GM15510 (cell line): ENCODE data around the gene SMKR1.
A peak's percentile ranks its signal among the peaks of the same experiment; 100 is the strongest.

Experiments used
- POLR2A ChIP-seq: IDR thresholded peaks from 3 replicates; pipeline ENCODE4 v1.6.1; 2011; ENCODE audit warnings: borderline replicate concordance; ENCODE audit not compliant: insufficient read length; ENCODE audit errors: extremely low read depth

The SMKR1 gene

DNA sequence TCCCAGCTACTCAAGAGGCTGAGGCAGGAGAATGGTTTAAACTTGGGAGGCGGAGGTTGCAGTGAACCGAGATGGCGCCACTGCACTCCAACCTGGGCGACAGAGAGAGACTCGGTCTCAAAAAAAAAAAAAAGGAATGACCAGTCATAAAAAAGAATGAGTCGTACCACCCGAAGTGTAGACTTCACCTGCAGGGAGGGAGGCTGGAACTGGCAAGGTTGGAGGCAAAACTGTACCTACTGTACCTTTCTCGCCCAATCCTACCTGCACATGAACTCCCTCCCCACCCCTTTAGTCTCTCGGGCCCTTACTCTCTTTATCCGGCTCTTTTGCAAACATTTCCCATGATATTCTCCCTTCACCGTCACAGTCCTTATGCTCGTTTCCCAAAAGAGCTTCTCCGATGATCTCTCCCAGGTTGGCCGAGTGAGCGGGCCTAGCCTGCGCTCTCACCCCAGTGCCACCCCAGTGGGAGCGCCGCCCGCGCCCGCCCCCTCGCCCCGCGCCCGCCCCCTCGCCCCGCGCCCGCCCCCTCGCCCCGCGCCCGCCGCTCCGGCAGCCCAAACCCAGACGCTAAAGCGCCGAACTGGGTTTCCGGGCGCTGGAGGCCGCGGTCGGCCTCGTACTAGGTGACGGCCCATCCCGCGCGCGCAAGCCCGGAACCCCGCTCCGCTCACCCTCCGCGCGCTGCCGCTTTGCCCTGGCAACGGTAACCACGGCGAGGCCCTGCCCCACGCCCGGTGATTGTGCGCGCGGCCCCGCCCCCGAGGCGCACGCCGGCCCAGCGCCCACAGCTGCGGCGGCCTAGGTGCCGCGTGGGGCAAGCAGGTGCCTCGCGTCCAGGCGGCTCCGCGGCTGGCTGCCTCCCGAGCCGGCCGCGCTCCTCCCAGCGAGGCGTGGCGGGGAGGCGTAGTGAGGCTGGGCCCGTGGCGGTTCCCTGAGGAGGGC is at the start of gene SMKR1:
SMKR1 (plus strand) TSS at position 772 of the 948 bp plus-strand sequence. CDS start 294 bp downstream, outside the sequence.
- peak; percentile 52 for TF ChIP-seq POLR2A

DNA sequence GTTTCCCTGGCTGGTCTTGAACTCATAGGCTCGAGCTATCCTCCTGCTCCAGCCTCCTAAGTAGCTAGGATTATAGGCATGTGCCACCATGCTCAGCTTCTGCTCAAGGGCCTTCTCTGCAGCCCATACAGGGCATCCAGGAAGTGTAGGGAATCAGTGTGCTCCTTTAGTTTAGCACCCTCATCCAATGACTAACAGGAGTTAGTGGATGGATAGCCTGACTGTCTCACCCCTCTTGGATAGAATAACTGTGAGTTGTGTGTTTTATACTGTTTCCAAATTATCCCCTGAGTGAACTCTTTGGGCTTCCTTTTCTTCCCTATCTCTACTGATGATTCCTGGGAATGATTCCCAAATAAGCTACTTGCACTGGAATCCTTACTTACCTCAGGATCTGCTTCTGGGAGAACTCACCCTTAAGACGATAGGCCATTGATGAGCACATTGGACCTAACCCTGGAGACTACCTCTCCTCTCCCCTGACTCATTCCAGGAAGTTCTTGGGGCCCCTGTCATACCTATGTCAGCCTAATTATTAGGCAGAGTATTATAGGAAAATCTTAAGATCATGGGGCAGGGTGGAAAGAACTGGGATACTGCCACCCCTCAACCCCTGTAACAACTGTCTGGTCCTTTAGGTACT is 49.6 kb upstream of the SMKR1 start:
- no peak for TF ChIP-seq POLR2A

DNA sequence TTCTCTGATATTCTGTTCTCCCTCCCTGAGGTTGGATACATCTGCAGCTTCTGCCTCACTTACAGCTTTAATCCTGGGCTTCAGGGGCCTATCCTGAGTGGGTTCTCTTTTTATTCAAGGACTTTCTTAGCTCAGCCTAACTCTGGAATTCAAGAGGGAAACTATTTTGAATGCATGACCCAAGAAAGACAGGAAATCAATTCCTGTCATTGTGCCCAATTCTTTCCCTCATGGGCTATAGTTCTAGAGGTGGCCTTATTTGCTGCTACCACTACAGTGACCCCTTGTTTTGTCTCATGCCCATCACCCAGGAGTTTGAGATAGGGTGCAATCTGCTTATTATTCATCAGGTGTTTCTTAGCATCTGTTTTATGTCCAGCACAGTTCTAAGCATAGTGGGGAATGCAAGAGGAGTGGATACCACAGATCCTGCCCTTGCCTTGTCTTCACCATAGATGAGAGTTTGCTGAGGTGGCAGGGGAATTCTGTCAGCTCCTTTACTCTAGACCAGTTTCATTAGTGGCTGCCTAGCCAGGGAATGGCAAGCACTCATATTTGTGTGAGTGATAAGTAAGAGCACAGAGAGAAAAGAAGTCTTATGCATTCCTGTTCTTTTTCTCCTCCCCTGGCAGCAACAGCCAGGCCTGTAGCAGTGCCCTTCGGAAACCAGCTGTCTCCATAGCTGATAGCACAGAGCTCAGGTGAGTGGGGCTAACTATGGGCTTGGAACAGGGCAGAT is 48.7 kb upstream of the SMKR1 start:
- no peak for TF ChIP-seq POLR2A

DNA sequence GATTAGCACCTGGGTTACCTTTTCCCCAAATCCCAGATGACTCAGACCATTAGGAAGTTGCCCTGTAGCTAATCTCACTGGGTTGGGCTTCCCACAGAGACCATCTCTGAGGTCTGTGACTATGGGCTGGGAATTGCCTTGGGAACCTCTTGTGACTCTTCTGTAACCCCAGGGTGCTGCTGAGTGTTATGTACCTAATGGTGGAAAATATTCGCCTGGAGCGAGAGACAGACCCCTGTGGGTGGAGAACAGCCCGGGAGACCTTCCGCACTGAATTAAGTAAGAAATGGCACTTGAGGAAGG is 48.1 kb upstream of the SMKR1 start:
- TF ChIP-seq POLR2A, result no peak

DNA sequence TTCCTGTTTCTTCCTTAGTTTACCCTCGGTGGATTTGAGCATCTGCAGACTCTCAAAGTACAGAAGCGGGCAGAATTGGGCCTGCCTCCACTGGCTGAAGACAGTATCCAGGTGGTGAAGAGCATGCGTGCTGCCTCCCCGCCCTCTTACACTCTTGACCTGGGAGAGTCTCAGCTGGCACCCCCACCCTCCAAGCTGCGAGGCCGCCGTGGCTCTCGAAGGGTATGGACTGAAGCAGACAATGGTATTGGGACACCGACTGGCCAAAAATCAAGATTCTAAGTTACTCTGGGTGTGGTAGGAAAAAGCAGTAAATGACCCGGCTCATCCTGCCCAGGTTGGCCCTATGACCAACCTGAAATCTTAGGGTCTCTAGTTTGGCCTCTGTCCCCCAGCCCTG is 45.9 kb upstream of the SMKR1 start:
- no peak for TF ChIP-seq POLR2A

DNA sequence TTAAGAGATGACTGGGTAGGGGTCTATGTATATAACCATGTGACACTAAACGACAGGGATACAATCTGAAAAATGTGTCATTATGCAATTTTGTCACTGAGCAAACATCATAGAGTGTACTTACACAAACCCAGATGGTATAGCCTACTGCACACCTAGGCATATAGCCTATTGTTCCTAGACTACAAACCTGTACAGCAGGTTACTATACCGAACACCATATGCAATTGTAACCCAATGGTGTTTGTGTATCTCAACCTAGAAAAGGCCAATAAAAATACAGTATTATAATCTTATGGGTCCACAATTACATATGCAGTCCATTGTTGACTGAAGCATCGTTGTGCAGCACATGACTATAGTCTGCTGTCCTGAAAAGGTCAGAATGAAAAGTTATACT is 45.2 kb upstream of the SMKR1 start:
- TF ChIP-seq POLR2A, result no peak

DNA sequence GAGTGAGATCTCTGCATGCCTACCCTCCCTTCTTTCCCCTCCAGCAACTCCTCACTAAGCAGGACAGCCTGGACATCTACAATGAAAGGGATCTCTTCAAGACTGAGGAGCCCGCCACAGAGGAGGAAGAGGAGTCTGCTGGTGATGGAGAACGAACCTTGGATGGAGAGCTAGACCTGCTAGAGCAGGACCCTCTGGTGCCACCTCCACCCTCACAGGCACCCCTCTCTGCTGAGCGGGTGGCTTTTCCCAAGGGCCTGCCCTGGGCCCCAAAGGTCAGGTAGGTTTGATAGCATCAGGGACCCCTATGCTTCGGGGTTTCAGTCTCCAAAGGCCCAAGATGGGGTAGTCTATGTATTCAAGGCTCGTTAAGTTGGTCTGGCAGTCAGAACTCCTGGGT is 44.2 kb upstream of the SMKR1 start:
- TF ChIP-seq POLR2A, result no peak

DNA sequence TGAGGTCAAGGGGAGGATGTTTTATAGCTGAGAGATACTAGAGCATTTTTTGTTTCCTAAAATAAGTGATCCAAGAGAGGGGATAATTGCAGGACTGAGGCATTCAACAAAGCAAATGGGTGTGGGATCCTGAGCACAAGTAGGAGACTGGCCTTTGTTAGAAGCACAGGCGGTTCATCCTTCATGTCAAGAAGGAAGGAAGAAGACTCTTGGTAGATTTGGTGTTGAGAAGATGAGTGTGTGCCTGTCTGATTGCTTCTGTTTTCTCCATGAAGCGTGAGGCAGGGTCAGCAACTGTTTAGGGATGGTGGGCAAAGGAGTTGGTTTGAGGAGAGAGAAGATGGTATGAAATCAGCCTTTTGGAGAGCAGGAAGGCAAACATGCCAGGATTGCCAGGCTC is 40.5 kb upstream of the SMKR1 start:
- no peak for TF ChIP-seq POLR2A

DNA sequence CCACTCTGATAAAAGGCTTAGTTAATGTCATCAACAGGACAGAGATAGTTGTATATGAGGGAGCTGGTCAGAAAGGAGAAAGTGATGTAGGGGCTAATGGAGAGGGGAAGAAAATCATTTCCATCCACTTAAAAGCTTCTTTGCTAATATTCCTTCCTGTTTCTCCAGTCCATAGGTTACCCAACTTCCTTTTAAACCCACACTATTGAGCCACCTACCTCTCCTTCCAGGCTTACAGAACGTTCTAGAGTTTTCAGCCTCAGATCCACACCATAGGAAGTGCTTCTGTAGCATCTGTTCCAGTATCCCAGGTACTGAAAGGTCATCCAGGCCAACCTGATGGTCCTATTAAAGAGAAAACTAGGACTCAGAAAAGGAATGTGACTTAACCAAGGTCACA is 39.9 kb upstream of the SMKR1 start:
- TF ChIP-seq POLR2A, result no peak

DNA sequence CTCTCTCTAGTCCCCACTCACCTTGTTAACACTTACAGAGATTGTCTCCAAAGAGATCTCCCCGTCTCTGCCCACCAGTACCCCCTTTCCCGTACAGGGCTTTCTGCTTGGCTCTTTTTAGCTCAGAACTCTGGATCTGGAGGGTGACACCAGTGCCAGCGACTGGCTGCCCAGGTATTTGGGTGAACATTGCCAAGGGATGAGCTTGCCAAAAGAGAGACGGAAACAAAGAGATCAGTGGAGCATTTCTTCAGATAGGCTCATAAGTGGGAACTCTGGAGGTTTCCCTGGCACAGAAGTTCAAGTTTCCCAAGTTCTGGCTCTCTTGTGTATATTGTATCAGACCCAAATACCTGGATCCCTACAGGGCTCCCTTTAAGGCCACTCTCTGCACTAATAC is 38.1 kb upstream of the SMKR1 start:
- no peak for TF ChIP-seq POLR2A

DNA sequence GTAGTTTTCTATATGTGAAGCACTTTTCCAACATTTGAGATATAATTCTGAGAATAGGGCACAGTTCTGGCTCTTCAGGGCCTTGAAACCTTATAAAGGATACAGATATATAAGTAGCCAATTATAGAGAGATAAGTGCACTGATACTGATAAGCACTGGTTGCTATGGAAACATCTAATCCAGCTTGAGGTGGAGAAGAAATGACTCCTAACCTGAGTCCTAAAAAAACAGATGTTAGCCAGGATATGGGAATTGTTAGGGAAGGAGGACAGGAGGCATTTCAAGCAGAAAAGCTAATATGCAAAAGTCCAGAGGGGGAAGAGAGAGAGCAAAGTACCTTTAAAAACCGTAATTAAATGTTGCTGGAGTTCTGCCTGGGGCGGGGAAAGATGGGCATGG is 37.3 kb upstream of the SMKR1 start:
- TF ChIP-seq POLR2A, result no peak

DNA sequence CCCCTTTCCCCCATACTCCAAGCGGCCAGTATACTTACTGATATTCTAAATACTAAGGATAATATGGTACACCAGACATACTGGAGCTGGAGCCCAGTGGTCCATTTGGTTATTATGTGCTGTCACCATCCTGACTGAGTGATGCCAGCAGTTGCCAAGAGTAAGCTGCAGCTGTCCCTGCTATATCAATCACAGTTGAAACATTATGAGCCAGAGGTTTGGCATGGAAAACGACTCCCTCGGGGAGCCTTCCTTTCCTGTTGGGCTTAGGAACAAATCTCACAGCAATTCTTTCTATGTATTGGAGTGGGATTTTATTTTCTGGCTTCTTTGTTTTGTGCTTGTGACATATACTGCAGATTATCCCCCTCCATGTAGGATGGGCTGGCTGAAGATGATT is 35.5 kb upstream of the SMKR1 start:
- no peak for TF ChIP-seq POLR2A

DNA sequence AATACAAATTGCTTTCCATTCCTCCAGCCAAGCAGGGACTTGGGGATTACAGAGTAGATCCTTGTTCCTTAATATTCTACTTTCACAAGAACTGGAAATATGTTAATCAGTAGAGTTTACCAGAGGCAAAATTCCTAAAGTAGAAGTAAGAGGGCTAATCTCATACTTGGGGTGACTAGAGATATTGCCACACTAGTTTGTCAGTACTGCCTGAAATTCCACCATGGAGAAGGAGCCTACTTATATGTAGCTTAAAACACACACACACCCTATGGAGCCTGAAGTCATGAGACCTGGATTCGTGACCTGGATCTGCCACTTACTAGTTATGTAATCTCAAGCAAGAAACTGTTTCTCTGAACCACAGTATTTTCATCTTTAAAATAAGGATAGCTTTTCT is 34.2 kb upstream of the SMKR1 start:
- no peak for TF ChIP-seq POLR2A

DNA sequence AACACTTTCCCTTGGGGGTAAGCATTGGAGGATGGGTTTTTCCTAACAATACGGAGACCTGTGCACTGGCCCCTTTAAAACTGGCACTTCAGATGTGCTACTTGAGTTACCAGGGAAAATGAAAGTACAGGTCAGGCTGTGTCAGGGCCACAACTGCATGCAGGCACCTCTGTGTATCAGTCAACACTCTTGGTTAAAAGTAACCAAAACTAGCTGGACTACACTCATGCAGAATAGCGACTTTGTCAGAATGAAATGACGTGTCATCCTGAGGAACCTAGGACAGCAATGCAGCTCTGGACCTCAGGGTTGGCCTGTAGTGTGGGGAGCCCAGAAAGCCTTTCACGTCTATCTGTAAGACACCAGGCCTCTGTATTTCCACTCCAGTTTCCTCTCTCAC is 33.8 kb upstream of the SMKR1 start:
- no peak for TF ChIP-seq POLR2A

DNA sequence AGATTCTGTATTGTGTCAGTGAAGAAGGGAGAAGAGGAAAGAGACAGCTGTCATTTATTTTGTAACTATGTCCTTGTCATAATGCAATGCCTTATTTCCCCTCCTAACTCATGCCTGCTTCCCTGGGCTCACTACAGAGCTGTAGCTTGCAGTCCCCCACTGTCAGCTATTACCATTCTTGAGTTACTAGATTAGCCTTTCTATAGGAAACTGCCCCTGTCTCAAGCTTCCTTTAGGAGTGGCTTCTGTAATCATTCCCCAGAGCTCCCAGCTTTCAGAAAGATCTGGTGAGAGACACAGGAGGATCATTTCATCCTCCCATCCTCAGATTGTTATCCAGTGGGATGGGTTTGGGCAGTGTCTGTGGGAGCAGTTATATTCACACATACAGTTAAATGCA is 32.4 kb upstream of the SMKR1 start:
- TF ChIP-seq POLR2A, result no peak
